ENCODE measurements around the gene PRRT1.
"Not testable (repeated sequence)": the region's sequence is repeated elsewhere in the genome, so short reads cannot be mapped to it uniquely, and the experiment has no call there.

PRRT1 gene

DNA sequence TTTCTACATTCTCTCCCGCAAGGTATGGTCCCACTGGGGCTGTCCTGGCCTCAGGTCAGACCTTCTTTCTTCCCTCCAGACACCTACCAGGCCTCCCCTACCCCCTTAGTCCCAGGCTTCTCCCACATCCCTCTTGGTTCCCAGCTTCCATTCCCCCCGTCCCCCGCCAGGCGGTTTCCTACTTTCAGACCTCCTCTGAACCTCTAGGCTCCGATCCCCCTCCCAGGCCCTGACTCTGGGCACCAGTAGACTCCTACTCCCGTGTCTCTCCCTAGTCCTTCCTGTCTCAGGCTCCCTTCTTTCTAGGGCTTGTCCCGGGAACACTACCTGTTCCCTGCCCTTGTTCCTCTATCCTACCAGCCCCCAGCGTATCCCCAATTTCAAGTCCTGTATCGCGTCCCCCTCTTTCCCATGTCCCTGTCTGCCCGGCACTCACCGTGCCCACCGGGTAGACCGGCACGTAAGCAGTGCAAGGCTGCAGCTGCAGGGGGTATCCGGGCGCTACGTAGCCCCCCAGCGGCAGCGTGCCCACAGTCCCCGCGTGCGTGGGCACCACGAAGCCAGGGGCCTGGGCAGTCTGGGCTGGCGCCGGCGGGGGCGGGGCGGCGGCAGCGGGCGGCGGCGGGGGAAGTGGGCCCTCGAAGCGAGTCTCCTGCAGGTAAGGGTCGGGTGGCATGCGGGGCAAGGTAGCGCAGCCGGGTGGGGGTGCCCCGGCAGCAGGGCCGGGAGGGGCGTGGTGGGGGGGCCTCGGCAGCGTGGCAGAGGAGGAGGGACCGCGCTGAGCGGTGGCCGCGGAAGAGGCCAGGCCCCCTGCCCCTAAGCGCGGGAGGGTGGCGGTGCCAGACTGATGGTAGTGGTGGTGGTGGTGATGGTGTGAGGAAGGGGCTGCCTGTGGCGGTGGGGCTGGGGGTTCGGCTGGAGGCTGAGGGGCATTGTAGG lies 1.5 kb downstream of the PRRT1 start:
- no peak for DNase-seq (ENCODE audit: low read depth)

DNA sequence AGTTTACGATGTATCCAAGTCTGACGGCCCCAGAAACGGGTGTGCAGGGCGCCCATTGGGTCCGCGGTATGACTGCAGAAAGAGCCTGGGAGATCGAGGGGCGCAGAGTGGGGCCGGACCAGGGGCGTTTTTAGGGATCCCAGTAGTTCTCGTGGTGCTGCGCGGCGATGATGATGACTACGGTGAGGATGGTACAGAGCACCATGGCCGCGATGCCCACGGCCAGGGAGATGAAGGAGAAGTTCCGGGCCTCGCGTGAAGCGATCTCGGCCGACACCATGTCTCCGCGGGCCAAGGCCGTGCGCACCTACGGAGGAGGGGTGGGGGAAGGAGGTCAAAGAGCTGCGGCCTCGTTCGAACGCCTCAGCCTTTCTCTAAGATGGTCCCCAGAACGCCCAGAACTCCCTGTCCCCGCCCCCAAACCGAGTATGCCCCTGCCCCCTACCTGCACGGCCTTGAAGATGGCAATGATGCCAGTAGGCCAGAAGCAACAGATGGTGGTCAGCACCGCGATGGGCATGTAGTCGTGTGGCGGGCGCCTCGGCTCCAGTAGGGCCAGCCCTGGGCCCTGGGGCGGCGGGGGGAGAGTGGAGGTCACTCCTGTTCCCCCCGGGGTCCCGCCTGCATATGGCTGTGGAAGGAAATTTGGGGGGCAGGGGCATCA lies 2.5 kb downstream of the PRRT1 start:
- no peak for DNase-seq (ENCODE audit: low read depth)

DNA sequence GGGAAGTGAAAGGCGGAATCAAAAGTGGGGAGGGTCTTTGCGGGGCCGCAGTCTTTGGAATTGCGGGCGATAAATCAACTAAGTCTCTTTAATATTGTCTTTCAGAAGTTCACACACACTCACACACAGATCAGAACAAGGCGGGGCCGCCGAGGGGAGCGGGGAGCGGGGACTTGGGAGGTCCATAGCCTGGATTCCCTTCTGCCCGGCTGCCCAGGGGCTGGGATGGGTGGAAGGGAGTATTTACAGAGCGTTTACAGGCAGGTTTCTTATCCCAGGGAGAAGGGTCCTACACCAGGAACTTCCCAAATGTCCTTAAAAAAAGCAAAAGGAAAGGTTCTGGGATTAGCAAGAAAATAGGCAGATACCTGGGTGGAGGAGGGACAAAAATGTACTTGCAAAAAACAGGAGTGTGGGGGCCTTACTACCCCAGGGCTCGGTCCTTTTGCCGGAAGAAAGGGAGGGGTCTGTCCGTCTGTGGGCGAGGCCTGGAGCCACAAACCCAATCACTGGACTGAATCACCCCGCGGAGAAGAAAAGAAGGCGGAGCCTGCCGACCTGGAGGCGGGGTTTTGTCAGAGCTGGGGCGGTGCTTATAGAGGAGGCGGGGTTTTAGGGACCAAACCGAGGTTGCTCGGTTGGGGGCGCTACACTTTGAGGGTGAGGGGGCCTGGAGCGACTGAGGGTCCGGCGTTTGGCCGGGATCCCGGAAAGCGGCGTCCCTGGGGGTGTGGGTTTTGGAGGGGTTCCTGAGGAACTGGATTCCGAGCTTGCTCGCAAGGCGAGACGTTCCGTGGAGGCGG lies 3.2 kb downstream of the PRRT1 start:
- no peak for DNase-seq (ENCODE audit: low read depth)

DNA sequence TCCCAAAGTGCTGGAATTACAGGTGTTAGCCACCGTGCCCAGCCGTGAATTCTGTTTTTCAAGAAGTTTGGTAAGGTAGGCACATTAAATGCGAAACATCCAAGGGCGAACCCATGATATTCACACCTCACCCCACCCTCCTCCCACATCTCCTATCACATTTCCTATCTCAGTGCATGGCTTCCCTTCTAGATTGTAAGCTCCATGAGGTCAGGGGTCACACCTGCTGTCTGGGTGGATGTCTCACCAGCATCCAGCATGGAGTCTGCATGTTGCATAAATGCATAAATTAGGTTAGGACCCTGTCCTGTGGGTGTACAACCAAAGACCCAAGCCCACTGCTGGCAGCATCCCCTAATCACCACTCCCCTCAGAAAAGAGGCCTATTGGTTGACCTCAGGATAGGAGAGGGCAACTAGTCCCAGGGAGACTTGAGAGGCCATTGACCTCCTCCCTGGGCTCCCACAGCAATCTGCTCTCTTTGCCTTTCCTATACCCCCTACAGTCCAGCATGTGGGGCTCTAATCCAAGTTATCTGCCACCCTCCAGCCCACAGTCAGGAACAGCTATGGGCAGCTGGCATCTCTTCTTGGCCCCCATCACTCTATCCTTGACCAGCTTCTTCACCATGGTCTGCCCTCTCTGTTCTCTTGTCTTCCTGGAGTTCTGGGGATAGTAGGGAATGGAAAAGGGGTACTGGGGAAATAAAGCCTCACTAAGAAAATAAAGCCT lies 4.2 kb downstream of the PRRT1 start:
- no peak for DNase-seq (ENCODE audit: low read depth)

DNA sequence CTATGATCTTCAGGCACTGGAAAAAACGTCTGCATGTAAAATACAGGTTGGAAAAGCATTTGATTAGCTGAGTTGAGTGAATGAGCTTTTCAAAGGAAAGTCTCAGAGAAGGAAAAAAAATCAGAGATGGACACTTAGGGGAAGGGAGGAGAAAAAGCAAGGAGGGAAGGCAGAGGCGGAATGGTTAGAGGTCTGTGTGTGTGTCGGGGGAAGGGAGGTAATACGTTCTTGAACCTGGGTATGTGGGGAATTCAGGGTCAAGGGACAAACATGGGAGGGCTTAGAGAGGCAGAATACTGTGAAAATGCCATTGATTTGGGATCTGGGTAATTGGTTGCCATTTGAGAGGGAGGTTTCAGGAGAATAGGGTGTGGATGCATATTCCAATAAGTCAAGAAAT lies 5.1 kb downstream of the PRRT1 start:
- DNase-seq (ENCODE audit: low read depth), result no peak

DNA sequence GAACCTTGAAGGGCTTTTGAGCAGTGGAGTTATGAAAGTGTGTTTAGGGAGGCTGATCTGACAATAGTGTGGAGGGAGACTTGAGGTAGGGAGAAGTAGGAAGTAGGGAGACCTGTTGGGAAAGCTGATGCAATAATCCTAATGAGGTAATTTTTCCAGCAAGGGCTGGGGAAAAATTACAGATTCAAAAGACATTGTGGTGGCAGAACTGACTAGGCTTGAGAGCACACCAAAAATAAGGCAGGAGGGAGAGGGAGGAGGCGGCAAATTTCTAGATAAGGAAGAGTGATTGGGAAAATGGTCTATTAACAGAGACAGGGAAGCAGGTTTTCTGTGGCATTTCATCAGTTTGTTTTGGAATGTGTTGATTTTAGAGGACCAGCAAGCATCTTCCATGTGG lies 5.5 kb downstream of the PRRT1 start:
- no peak for DNase-seq (ENCODE audit: low read depth)

DNA sequence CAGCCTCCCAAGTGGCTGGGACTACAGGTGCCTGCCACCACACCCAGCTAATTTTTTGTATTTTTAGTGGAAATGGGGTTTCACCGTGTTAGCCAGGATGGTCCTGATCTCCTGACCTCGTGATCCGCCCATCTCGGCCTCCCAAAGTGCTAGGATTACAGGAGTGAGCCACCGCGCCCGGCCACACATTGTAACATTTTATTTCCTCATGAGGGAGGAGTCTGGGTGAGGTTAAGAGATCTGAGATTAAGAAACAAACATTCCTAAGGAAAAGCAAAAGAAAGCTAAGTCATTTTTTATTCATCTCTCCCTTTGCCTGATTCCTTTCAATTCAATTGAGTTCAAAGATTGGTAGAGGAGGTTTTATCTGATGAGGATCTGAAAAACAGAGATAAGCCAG lies 7.5 kb downstream of the PRRT1 start:
- DNase-seq (ENCODE audit: low read depth), result not testable (repeated sequence)

DNA sequence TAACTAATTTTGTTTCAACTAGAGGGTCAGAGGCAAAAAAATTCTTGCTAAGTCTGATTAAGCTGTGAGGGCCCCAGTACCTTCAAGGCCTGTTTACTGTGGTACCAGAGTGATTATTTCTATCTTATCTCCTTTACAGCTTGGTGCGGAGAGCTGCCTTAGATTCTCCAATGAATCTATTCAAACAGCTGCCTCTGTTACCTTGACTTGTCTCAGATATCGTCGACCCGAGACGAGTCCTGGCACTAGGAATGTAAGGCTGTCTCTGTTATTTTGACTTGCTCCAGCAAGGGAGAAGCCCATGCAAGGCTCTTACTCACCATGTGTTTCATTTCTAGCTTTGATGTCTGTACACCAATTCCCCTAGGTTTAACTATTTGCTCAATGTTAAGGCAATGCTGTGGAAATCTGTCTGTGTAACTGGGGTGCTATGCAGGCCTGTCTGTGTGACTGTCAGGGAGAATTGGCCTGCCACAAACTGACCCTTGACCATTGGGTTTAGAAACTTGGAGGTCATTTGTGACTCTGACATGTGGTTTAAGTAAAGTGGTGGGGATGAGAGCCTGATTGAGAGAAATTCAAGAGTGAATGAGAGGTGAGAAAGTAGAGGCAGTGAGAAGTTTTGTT lies 11.2 kb downstream of the PRRT1 start:
- no peak for DNase-seq (ENCODE audit: low read depth)

DNA sequence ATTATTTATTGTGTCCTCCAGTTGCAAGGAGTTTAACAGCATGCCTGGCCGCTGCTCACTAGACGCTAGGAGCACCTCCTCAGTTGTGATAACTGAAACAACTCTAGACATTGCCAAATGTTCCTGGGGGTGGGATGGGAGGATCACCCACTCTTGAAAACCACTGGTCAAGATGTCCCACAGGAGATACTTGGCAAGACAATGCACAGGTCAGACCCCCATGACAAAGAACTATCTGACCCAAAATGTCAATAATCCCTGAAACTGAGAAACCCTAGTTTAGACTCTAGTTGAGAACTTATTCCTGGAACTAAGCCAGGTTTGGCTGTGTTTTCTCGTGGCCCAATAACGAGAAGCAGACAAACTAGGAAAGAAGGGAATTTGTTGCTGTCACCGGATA lies 12.1 kb downstream of the PRRT1 start:
- DNase-seq (ENCODE audit: low read depth), result no peak

DNA sequence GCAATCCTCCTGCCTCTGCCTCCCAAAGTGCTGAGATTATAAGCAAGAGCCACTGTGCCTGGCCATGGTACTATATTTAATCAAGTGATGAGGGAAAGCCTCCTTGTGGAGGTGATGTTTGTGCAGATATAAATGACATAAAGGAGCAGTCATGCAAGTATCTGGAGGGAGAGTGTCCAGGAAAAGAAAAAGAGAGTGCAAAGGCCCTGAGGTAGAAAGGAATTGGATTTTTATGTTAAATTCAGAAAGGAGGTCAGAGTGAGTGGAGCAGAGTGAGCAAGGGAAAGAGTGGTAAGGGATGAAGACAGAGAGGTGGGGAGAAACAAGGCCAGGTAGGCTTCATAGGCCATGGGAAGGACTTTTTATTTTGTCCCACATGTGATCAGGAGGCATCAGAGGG lies 14.3 kb downstream of the PRRT1 start:
- DNase-seq (ENCODE audit: low read depth), result no peak

DNA sequence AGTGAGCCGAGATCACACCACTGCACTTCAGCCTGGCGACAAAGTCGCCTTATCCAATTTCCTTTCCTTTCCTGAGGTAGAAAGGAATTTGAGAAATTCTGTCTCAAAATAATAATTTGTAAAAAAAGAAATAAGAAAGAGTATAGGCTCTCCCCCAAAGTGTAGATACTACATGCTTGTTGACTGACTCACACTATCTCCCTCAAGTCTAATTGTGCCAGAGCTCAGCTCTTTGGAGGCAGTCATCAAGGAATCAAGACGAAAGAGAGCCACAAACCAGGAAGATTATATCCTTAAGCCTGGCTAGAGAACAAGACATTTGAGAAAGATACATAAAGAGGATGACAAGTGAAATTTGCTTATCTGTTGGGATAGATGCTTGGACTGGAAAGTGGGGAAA lies 18.0 kb downstream of the PRRT1 start:
- no peak for DNase-seq (ENCODE audit: low read depth)

DNA sequence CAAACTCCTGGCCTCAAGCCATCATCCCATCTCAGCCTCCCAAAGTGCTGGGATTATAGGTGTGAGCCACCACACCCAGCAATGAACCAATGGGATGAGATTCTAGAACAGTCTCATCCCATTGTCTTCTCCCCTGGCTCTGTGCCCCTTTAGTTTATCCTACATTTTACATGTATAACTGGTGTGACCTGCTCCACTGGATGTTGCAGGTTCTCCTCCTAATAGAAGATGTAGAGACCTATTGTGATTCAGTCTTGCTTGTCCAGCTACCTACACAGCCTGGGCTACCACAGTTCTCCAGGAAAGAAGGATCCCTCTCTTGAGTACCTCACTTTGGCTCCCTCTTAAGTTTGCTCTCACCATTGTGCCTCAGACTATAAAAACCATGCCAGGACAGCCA lies 19.6 kb downstream of the PRRT1 start:
- DNase-seq (ENCODE audit: low read depth), result no peak

DNA sequence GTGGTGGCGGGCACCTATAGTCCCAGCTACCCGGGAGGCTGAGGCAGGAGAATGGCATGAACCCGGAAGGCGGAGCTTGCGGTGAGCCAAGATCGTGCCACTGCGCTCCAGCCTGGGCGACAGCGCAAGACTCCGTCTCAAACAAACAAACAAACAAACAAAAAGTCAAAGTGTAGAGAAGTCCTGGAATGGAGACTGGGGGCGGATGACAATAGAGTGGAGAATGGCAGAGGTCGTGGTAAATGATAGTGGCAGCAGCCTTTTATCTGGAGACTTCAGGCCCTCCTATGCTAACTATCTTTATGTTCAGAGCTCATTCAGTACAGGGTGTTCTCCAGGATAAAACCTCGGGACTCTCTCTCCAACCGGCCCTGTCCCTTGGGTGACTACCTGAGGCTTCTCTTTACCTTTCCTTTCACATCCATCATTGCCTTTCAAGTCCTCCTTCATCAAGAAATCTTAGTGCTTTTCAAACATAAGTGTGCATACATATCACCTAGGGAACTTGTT lies 20.2 kb downstream of the PRRT1 start:
- DNase-seq (ENCODE audit: low read depth), result no peak

DNA sequence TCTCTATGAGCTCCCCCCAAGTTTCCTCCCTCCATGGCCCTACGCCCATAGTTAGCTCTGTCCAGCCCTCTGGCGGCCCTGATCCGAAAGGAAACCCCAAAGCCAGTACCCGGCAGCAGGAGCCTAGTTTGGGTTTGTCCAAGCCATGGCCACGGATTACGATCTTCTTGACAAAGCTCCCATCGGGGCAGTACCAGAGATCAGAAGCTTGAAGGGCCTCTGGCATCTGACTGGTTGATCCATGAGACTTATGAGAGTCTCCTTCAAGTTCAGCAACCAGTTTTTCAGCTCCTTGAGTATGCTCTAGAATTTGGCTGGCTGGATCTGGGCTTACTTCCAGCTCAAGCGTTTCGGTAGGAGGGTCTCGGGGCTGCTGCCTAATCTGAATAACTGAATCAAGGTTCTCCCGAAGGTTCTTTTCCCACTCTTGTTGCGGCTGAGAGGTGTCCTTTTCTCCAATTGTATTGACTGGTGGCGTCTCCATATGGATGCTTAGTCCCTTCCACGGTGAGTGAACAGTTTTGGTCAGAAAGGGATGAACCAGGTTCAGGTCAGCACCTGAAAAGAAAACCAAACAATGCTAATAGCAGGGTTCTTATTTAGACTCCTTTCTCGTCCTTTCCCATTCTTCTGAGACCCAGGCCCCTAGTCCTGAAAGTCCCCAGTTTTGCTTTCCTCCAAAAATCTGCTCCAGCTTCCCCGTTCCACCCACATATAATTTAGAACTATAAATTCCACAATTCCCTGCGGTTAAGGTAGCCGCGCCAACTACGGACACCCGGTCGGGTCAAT lies 22.2 kb downstream of the PRRT1 start:
- no peak for DNase-seq (ENCODE audit: low read depth)

DNA sequence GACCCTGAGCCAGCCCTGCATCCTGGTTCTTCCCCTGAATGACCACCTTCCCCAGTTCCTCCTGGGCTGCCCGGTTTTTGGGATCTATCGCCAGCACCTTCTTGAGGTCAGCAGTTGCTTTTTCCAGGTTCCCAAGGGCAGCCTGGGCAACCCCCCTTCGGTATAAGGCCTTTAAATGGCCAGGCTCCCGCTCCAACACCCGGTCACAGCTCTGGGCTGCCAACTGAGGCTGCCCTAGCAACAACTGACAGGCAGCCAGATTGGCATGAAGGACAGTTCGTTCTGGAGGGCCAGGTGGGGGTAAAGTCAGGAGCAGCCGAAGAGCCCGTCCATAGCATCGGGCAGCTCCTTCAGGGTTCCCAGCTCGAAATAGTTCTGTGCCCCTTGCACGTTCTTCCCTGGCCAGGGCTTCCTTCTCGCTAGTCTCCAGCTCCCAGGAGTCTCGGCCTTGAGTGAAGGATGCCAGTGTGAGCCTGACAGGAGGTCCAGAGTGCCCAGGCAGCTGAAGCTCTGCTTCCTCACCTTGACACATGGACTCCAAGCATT lies 22.9 kb downstream of the PRRT1 start:
- DNase-seq (ENCODE audit: low read depth), result no peak

DNA sequence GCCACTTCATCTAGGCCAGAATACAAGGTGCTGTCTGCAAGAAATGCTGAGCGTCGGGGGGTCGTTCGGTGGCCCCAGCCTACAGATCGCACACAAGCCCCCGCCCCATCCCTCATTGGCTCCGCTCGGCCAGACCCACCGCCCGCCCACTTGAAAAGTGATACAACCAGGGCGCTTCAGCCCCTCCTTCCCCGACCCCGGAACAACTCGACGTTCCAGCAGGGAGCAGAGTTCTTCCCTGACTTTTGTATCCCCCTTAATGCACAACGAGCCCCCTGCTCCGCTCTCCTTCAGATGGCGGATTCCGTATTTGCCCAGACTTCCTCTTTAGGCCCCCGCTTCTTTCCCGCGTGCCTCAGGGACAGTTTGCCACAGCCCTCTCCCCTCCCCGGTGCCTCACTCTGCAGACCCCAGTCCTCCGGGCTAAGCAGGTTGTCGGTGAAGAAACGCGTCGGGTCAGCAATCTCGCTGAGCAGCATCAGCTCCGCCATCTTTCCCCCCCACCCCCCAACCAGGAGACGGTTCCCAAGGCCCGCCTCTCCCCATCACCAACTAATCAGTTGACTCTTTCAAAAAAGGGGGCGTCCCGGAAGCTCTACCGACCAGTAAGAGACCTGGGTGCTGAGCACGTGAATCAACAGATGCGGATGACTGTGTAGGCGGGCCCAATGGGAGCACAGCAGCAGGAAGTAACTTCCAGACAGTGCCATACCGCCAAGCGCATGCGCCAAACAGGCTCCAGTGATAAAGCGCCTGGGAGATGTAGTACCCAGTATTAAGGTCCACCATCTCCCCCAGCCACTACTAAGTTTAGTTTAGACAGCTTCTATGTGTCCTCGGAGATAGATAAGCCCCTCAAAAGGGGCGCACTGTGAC lies 23.8 kb downstream of the PRRT1 start, which contains the start of gene ATF6B:
TSS of gene ATF6B (minus strand) at position 530 of the 876 bp plus-strand sequence. CDS start at position 491, 39 bp downstream.
- DNase-seq (ENCODE audit: low read depth), result peak; percentile 94

DNA sequence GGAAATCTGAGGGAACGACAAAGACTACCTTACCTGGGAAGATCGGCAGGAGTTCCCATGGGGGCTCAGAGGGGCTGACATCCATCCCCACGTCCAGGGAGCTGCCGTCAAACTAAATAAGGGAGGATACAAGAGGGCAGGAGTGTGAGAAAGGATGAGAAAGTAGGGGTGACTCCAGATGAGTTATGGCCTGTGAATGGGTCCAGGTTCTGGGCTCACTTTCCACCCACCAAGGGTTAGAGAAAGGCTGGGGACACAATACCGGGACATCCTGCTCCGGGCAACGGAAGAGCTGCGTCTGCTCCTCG lies 24.4 kb downstream of the PRRT1 start:
- DNase-seq (ENCODE audit: low read depth), result no peak

DNA sequence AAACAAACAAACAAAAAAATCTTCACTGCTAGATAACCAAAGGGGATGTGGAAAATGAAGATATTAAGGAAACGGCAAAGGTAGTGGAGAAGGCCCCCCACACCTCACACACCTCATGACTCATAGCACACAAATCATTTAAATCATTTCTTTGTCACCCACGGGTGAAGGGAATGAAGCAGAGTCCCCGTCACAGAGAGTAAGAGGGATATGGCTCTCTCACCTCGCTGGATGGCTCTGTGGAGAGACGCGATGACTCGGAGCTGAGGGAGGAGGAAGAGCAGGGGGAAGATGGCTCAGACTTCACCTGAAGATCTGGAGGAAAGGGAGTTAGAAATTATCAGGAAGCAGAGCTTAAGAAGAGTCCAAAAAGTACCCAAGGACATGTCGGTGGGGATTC lies 24.9 kb downstream of the PRRT1 start:
- no peak for DNase-seq (ENCODE audit: low read depth)

DNA sequence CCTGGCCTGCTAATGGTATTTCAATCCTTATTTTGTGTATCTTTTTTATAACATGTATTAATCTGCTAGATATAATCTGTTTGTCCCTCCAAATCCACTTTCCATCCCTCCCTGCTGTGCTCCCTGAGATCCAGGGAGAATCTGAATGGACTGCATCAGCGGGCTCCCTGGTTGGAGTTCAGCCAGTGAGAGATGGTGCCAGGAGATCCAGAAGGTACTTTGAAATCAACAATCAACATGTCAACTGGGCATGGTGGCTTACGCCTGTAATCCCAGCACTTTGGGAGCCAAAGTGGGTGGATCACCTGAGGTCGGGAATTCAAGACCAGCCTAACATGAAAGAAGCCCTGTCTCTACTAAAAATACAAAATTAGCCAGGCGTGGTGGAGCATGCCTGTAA lies 28.1 kb downstream of the PRRT1 start:
- DNase-seq (ENCODE audit: low read depth), result no peak
